AG09319 (cell line): Measurements from ENCODE around the gene TBC1D2B.
"Not testable (repeated sequence)": the region's sequence is repeated elsewhere in the genome, so short reads cannot be mapped to it uniquely, and the experiment has no call there.

Source experiments
- DNase-seq: peaks from one replicate; pipeline ENCODE4 v3.0.0-alpha.2; 2010; ENCODE audit warnings: low read depth; ENCODE audit errors: extremely low read depth
- TF ChIP-seq, protein P1 (sequence below): IDR thresholded peaks from 2 replicates; pipeline ENCODE4 v1.5.1; 2011; ENCODE audit warnings: low read depth, mild to moderate bottlenecking, inconsistent platforms, low read length, moderate library complexity

Gene TBC1D2B

GRCh38 chr15:77992356-77993222, 84.9 kb downstream of the TBC1D2B start:
- DNase-seq: no peak

DNA sequence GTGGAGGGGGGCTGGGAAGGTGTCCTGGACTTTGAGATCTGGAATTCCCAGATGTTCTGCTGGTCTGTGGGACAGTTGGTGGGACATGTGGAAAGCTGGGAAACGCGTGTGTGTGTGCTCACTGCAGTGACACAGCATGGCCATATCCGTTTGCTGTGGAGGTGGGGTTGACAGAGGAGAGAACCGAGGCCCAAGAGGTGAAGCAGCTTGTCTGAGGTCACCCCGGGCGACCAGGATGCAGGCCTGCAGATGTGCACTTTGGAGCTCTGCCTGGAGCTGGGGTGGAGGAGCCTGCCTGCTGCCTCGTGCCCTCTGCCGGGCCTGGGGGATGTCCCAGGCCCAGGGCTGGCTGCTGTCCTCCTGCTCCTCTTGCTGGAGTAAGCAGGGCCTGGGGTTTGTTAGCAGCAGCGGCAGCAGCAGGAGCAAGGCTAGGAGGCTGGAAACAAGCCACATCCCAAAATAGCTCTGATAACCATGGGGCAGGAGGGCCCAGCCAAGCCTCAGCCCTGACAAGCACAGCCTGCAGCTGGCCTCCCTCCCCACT, 85.8 kb downstream of the TBC1D2B start:
- DNase-seq: peak; percentile 68

More at GRCh38 chr15:77992356-77993222, 84.9 kb downstream of the TBC1D2B start:
- TF ChIP-seq, protein P1, sequence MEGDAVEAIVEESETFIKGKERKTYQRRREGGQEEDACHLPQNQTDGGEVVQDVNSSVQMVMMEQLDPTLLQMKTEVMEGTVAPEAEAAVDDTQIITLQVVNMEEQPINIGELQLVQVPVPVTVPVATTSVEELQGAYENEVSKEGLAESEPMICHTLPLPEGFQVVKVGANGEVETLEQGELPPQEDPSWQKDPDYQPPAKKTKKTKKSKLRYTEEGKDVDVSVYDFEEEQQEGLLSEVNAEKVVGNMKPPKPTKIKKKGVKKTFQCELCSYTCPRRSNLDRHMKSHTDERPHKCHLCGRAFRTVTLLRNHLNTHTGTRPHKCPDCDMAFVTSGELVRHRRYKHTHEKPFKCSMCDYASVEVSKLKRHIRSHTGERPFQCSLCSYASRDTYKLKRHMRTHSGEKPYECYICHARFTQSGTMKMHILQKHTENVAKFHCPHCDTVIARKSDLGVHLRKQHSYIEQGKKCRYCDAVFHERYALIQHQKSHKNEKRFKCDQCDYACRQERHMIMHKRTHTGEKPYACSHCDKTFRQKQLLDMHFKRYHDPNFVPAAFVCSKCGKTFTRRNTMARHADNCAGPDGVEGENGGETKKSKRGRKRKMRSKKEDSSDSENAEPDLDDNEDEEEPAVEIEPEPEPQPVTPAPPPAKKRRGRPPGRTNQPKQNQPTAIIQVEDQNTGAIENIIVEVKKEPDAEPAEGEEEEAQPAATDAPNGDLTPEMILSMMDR: no peak

DNA sequence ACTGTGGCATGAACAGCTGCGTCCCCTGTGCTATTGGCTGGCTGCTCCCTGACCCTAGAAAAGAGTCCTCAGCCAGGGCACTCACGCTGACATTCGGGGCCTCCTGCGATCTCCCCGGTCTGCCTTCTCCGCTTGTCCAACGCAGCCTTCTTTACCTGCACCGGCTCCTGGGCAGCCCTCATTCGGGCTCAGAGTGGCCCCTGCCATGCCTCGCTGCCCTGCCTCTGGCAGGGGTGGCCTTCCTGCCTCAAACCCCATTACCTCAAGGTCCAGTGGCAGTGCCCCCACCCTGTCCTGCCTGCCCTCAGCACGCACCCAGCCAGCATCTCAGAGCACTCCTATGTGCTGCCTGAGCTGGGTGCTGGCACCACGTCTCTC, 86.5 kb downstream of the TBC1D2B start:
- TF ChIP-seq, protein P1: no peak
- DNase-seq: no peak

DNA sequence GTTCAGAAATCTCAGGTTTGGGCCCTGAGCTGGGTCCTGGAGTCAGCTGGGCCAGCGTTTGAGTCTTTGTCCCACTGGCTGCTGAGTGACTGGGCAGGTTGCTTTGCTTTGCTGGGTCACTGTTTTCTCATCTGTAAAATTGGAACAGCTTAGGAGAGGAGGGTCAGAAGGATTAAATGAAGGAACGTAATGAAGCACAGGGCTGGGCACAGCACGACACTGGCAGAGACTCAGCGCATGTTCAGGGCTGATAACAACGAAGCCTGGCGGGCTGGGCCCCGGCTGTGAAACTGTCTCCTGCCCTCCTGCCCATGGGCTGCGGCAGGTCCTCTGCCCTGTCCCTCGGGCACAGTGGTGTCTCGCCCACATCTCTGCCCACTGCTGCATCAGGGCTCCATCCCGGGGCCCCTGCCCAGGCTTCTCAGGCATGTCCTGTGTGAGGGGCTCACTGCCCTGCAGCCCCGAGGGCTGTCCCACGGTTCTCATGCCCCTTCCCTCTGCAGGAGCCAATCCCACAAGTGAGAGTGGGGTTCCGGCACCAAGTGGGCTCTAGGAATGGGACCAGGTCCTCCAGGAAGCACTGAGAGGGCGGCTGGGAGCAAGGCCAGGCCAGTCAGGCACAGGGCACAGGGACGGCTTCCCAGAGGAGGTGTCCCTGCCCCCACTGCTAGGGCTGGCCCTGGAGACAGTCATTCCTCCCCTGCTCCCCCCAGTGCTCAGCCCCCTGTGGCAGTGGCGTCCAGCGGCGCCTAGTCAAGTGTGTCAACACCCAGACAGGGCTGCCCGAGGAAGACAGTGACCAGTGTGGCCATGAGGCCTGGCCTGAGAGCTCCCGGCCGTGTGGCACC, 88.0 kb downstream of the TBC1D2B start:
- TF ChIP-seq, protein P1: no peak
- no peak for DNase-seq

DNA sequence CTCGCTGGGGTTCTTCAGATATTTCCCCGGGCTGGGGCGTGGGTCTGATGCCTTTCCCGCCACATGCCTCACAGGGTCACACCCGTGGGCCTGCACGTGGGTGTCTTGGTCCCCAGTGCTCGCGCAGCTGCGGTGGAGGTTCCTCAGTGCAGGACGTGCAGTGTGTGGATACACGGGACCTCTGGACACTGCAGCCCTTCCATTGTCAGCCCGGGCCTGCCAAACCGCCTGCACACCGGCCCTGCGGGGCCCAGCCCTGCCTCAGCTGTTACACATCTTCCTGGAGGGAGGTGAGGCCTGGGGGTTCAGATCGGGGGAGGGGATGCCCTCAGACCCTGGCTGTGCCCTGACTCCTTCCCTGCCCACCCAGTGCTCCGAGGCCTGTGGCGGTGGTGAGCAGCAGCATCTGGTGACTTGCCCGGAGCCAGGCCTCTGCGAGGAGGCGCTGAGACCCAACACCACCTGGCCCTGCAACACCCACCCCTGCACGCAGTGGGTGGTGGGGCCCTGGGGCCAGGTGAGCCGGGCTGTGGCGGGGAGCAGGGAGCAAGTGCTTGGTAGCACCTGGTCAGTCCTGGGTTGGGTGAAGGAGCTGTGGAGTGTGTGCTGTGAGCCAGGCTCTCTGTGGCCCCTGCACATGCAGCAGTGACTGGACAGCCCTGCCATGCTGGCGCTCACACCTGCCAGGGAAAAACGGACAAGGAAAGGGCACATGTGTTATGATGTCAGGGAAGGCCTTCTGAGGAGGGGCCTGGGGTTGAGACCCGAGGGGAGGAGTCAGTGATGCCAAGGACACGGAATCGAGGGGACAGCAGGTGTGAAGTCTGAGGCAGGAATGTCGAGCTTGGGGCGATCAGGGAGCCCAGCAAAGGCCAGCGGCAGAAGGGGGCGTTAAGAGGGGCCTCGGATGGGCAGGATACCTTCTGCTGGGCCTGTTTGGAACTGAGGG, 88.9 kb downstream of the TBC1D2B start:
- DNase-seq: no peak
- TF ChIP-seq, protein P1: no peak

DNA sequence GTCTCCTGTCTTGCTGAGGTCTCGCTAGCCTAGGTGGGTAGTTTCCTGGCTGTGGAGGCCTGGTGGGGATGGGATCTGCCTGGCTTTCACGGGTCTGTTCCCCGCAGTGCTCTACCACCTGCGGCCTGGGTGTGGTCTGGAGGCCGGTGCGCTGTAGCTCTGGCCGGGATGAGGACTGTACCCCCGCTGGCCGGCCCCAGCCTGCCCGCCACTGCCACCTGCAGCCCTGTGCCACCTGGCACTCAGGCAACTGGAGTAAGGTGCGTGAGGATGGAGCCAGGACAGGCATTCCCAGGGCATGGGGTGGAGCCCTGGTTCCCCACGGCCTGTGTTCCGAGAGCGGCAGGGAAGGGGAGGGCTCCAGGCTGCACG, 89.8 kb downstream of the TBC1D2B start:
- not testable (repeated sequence) for DNase-seq

DNA sequence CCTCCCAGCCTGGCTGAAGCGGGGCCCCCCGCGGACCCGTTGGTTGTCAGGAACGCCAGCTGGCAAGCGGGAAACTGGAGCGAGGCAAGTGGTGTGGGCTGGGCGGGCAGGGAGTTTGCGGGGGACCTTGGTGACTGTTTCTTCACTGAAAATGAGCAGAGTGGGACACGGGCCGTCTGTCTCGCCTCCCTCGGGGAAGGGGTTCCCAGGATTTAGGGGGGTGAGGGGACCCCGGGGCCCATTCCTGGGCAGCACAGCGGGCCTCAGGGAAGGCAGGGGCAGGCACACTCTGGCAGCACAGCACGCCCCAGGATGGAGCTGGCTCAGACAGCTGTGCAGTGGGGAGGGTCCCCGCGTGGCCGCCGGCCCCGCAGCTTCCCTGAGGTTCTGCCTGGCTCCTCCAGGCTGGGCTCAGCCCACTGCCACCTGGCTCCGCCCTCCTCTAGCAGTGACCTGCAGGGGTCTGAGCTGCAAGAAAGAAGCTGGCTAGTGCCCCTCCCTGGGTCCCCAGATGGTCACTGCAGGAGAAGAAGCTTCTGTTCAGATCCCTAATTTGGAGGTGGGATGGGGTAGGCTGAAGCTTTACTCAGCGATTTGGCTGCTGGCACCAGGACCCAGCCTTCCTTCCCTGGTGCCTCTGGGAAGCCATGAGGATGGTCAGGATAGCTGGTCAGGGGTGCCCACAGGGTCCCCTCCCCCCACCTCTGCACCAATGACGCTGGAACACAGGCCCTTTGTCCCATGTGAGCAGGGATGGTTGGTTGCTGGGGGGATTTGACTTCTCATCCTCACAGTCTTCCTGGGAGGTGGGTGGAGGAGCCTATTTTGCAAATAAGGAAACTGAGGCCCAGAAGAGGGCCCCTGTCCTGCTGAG, 90.4 kb downstream of the TBC1D2B start:
- TF ChIP-seq, protein P1: no peak
- DNase-seq: no peak
